HG02678 (cell line): ENCODE data around the gene CCDC50.

Experiments
- ATAC-seq: cut with Tn5 transposase; IDR thresholded peaks from one replicate; pipeline ENCODE4 v1.9.1; 2021; ENCODE audit warnings: mild to moderate bottlenecking, moderate library complexity; ENCODE audit not compliant: unreplicated experiment

Gene CCDC50

GRCh38 chr3:191328962-191329653 lies at the start of gene CCDC50:
Gene CCDC50, plus strand, starts transcription at chr3:191329394. Its CDS starts 281 bp downstream, at chr3:191329675.
- ATAC-seq: peak; percentile 77

DNA sequence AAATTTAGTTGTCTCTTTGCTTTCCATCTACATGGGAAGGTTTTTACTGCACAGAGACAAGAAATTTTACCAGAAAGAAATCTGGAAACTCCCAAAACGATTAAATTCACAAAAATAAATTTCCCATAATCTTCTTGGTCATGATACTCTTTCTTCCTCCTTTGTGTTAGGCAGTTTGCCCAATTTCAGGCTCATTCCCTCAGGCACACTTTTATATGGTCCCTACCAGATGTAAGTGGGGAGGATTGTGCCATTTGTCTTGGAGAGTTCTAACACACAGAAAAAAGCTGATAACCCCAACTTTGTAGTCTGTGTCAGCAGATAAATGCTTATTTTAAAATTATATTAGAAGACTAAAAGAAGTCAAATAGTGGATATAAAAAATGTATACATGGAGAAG lies 49.1 kb upstream of the CCDC50 start:
- no peak for ATAC-seq

GRCh38 chr3:191280882-191281281 lies 48.3 kb upstream of the CCDC50 start:
- no peak for ATAC-seq

DNA sequence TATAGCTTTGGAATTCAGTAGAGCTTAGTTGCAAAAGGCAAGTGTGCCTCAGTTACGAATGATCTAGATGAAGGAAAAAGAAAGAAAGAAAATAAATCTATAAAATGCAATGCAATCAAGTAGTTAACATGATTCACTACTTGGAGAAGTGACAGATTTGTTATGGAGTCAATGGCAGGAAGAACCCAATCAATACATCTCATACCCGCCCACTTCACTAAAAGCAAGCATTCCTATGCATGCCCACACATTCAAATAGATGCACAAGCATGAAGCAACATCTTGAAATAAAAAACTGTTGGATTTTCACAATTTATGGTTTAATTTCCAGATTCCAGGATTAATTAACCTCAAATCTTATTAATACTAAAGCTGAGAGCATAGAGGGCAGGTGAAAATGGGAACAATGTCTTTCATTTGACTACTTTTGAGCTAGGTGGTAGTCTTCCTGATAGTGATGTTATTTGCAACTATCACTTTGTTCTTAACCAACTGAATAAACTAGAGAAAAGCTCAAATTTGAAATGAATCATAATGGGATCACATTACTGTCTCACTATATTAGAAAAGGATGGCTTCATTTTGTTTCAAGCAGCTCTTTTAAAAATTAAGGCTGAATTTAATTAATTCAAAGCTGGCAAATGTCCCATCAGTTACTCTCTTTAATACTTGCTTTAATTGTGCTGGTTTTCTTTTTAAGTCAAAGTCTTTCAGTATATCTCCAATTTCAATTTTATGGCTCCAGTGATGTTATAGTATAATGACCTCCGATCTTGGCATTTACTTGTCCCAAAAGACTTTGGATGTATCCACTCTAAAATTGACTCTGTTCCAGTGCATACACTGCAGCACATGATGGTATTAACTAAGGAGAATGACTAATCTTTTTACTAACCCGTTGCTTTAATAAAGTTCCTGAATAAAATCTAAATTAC lies 46.7 kb upstream of the CCDC50 start:
- no peak for ATAC-seq

DNA sequence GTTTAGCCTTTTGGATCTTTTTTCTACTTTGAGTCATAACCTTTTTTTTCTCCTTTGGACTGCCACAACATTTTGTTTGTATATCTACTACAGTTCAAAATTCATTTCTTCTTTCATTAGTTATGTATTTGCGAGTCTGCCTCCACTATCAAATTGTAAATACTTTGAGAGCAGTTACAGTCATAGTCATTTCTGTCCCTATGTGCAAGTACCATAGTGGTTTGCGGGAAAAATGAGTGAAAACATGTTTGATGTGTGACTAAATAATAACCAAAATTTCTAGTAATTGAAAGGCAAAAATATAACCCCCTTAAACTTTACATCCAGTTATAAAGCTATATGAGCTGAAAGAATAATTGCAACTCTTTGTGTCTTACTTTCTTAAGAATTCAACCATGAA lies 45.8 kb upstream of the CCDC50 start:
- no peak for ATAC-seq

- peak; percentile 95 for ATAC-seq
These were observed 38.7 kb upstream of the CCDC50 start for GRCh38 chr3:191290311-191291025.

GRCh38 chr3:191292243-191293015 lies 36.8 kb upstream of the CCDC50 start:
- ATAC-seq: no peak

DNA sequence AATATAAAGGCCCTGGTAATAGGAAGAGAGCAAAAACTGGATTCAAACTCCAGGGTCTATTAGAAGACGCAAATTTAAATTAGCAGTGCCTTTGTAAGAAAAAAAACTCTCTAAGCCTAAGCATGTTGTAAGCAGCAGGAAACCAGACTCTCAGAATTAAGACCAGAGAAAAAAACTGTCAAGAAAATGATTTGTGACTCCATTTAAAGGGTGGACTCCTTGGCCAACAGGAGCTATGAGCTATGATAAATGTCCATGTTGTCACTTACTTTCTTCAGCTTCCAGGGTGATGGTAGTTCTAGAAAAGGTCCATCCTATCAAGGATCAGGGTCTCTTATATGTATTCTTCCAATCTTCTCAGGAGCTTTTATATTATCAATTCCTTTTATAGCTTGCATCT lies 34.9 kb upstream of the CCDC50 start:
- no peak for ATAC-seq

DNA sequence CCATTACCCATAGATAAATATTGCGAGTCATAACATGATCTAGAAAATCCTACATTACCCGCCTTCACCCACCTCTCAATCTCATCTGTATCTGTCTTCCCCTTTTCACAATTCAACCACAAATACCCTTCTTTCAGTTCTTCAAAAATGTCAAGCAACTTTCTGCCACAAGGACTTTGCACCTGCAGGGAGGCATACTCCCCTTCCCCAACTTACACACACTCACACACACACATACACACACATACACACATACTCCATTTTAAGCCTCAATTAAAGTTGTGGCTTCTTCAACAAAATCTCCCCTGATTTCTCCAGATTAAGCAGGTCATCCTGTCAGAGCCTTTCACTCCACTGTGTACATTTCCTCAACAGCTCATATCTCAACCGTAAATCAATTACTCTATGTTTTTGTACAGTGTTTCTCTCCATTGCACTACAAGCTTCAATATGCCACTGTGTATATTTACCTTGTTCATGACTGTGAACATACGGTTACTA lies 33.1 kb upstream of the CCDC50 start:
- ATAC-seq: peak; percentile 80

GRCh38 chr3:191298846-191299245 lies 30.3 kb upstream of the CCDC50 start:
- no peak for ATAC-seq

DNA sequence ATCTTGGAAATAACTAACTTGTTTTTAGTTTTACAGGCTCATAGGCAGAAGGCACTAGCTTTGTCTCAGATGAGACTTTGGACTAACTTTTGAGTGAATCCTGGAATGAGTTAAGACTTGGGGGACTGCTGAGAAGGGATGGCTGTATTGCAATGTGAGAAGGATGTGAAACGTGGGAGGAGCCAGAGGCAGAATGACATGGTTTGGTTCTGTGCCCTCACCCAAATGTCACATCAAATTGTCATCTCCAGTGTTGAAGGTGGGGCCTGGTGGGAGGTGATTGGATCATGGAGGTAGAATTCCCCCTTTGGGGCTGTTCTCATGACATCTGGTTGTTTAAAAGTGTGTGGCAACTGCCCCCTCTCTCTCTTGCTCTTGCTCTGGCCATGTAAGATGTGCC lies 28.8 kb upstream of the CCDC50 start:
- peak; percentile 18 for ATAC-seq

- ATAC-seq: peak; percentile 71
These were observed 28.2 kb upstream of the CCDC50 start for GRCh38 chr3:191301017-191301416.

DNA sequence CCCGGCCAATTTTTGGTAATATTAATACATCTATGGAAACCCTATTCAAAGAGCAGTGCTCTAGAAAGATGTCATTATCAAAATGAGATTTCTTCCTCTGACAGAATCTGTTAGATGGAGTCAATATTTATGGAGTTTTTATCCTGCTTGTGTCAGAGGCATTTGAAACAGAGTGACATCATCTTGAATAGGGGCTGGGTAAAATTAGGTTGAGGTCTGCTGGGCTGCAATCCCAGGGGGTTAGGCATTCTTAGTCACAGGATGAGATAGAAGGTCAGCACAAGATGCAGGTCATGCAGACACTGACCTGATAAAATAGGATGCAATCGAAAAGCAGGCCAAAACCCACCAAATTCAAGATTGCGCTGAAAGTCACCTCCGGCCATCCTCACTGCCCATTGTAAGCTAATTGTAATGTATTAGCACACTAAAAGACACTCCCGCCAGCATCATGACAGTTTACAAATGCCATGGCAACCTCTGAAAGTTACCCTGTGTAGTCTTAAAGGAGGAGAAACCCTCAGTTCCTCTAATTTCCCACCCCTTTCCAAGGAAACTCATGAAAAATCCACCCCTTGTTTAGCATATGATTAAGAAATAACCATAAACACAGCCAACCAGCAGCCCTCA lies 27.3 kb upstream of the CCDC50 start:
- ATAC-seq: no peak

DNA sequence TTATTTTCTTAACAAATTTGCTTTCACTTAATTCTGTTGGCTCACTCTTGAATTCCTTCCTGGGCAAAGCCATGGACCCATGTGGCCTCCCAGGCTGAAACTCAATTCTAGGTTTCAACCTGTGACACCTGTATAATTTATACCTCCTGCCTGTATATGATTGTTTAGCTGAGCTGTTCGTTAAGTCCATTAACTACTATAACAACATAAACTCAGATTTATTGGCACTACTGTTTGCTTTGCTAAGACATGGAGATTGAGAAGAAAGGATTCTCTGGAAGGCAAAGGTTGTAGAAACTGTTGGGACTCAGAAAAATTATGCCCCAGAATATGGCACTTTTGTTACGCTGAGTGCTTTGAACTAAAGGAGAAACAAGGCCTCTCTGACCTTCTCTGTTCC lies 26.7 kb upstream of the CCDC50 start:
- no peak for ATAC-seq

DNA sequence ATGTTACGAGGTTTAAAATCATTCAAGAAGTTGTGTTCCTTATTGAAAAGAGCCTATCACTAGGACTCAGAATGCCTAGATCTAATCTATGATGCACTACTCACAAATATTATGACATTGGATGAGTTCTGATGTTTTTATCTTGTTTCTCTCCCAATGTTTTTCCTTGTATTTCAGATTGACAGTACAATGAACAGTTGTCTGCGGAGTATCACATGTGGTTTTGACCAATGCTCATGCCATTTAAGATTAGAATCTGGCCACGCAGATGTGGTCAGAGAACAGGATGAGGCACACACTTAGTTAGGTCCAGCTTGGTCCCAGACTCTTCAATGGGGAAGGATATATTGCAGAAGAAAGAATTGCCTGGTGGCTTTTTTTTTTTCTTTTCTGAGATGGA lies 25.6 kb upstream of the CCDC50 start:
- ATAC-seq: no peak

- ATAC-seq: no peak
These were observed 22.8 kb upstream of the CCDC50 start for GRCh38 chr3:191306428-191306827.

DNA sequence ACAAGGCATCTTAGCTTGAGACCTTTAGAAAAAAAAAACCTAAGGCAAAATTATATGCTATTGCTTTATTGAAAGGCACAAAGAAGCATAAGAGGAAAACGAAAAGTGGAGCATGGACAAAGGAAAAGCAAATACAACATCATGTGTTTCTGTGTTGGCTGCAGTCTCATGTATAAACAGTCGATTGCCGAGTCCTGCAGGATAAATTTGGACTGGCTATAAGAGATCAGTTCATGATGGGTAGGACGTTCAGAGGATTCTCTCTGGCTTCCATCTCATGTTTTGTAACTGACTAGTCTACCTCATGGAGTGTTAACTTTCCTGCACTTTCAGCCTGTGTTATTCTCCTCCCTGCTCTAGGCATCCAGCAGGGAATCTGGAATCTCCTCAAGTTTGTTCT lies 21.9 kb upstream of the CCDC50 start:
- ATAC-seq: no peak

DNA sequence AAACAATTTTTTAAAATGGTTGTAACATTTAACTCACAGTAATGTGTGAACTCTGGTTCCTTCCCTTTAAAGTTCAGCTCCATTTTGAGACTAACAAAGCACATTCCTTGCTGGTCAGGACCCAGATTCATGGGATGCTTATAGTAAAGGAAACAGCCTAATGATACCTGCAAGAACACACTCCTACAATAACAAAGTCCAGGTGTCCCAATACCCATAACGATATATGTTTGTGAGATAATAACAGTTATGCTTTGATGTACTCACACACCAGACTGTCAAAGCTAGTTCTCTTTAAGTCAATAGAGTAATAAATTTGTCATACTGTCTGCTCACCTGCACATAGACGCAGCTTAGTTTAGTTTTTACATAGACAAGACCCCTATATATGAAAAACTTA lies 15.9 kb upstream of the CCDC50 start:
- ATAC-seq: no peak

DNA sequence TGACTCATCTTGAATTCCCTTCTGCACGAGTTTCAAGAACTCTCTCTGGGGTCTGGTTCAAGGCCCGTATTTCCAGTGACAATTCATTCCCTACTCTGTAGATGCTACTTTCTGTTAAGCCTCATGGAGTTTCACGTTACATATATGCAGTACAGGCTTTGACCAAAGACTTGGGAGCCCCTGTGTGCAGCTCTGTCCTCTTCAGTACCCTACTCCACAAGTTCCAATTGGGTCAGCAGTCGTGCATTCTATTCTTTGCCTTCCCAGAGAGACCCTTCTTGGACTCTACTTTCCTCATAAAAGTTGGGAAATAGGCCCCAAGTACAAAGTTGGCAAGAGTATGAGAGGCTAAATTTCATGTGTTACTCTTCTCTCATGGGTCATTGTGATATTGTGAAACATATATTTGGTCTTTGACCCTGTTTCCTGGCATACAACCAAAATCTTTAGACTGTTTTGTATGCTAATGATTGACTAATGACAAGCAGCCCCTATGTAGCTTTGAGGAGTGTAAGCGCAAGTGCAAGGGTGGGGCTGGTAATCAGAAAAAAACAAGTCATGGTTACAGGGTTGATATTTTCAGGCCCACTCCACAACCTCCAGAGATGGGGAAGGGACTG lies 15.0 kb upstream of the CCDC50 start:
- ATAC-seq: no peak
